ENCODE data around the gene RPRD2.

Gene RPRD2

DNA sequence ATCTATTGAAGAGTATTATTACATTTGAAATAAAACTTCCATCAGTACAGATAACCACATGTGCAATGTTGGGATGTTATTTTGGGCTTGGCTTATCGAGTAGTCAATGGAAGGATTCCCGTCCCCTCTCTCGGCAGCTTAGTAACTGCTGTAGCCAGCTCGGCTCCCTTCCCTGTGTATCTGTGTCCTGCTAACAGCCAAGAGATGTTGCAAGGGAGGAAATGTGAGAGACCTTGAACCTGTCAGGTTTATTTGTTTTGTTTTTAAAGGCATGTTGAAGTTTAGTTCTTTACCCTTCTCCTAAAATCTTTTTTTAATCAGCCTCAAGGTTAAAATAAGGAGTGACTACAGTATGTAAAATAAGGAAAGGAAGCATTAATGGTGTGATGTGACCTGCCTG lies 109.7 kb downstream of the RPRD2 start:
- no peak for DNase-seq

DNA sequence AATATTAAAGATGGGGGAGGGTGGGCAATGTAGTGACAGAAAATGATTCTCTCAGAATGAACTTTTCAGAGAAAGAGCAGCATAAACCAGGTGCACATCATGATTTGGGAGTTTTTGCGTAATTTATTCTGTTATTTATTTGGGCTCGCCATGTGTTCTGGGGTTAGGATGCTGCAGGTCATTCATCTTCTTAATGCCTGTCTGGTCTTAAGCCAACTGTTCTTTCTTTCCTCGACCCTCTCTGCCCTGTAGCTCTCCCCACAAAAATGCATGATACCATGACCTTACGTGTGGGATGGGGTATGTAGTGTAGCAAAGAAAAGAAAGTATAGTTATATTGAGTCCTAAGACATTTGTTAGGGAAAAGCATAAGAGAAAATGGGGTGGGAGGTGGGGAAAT lies 110.9 kb downstream of the RPRD2 start:
- DNase-seq, result no peak

DNA sequence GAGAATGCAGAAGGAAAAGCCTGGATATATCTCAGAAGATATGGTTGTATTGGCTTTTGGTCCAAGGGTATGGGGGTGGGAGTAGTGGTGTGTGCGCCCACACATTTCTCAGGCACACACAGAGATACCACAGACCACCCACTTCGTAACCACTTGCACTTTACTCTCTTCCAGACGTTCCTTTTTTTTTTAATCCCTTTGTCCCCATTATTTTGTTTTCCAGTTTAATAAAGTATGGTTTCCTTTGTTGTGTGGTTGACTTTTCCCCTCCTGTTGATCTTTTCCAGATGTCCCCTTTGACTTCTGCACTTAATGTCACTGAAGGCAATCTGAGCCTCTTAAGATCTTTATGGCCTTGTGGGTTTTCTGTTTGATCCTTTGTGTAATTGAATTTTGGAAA lies 112.8 kb downstream of the RPRD2 start:
- no peak for DNase-seq

DNA sequence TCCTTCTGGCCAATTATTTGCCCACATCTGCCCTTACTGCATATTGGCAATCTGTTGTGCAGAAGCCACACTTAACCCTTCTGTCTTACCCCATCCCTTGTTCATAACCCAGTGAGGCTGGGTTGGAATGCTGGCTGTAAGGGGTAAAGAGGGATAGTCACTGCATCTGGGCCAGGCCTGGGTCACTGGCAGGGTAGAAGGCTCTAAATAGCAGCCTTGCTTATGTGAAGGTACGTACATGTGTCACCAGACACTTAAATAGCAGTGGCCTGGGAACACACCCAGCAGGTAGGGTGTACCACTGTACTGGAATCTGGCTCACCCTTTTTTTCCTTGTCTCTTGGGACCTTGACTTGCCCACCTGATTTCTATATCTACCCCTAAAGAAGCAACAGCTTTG lies 113.4 kb downstream of the RPRD2 start:
- no peak for DNase-seq

DNA sequence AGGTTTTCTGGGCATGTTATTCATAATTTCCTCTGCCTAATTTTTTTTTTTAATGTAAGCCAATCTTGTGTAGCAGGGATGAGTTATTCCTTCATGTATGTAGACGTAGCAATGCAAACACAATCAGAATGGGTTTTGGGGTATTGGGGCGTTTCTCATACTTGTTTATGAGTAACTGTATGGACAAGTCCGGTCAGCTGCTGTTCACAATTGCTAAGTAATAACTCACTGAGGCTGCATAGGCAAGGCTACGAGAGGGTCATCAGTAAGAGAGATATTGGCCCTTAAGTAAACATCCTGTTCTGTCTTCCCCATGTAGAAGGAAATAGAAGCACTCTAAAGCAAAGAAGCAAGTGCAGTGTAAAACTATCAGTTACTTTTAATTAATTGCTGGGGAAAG lies 113.8 kb downstream of the RPRD2 start:
- no peak for DNase-seq

DNA sequence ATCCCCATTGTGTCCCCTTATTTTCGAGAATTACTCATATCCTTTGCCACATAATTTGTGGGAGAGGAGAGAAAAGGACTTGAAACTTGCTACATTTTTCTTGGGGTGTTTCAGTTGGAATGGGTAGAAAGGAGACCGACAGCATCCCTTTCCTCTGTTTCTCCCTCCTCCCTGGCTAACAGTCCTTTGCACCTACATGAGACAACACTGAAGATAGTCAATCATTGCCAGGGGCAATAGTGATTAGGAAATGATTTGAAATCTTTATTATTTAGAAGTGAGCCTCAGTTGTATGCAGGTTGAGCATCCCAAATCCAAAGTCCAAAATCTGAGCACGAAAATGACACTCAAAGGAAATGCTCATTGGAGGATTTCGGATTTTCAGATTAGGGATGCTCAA lies 115.4 kb downstream of the RPRD2 start:
- DNase-seq, result no peak

DNA sequence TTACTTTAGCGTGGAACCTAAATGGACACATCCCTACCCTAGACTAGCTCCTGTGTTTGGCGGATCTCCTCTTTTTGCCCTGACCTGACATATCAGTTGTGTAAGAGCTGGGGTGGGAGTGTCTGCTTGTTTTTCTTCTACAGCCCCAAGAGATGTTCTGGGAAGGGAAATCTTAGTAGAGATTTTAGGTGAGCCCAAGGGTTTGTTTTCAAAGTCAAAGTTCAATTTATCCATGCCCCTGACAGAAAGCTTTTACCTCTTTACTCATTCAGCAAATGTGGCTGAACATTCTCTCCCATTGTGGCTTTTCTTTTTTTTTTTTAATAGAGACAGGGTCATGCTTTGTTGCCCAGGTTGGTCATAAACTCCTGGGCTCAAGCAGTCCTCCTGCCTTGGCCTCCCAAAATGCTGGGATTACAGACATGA lies 116.0 kb downstream of the RPRD2 start:
- DNase-seq, result no peak

DNA sequence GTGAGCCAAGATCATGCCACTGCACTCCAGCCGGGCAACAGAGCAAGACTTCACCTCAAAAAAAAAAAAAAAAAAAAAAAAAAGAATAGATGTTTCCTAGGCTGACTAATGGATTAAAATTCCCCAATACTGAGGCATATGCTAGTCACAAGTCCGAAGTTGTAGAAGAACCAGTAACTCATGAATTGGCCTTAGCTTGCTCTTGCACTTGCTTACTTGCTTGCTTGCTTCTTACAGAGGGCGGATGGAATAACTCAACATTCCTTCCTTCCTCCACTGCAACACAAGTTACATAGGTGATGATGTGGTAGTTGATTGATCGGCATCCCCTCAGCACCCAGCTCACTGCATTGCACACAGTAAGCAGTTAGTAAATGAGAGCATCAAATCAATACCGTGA lies 120.5 kb downstream of the RPRD2 start:
- no peak for DNase-seq

DNA sequence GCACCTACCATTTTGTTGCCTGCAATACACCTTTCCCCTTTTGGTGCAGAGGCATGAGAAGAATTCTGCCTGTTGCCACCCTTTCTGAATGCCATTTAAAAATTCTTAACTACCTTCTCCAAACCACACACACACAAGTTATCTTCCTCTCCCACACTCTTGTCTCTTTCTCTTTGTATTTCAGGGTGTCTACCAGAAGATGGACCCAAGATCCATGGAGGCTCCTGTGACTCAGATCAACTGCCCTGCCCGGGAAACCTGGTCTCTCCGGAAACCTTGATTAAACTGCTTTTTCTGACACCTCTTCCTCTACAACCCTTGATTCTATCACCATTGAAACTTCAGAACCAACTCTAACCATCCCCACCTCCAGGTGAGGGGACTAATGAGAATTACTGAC lies 120.9 kb downstream of the RPRD2 start:
- no peak for DNase-seq

DNA sequence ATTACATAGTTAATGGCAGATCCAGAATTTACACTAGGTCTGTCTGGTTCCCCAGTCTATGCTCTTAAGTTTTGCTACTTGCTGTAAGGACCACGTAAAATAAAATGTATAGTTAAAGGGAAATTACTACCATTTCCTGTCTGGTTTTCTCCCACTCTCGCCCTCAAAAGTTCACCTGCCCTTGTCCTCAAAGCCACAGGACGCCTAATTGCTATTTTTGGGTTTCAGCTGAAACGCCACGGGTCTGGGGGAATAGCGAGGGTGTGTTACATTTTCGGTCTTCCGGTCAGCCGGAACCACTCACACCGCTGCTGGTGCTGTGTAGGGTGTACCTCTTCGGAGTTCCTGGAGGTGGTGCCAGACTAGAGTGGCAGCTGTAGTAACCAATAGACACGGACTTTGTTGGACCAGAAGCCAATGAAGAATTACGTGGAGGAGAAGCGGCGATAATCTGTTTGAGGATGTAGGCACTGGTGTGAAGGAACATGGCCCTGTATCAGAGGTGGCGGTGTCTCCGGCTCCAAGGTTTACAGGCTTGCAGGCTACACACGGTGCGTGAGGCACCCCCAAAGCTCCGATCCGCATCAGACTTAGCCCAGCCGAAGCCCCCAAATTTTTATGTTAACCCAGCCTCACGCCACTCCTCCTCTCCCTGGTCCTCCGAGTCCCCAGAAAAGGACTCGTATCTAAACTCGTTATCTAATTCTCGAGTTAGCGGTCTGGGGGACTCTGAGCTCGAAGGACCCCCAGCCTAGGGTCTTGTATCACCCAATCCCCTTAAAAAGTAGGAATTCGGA lies 123.2 kb downstream of the RPRD2 start, which contains the start of gene TARS2:
TARS2 (plus strand) TSS at position 454 of the 797 bp plus-strand sequence; CDS start at position 486, 32 bp downstream.
- peak; percentile 84 to 96 for DNase-seq

DNA sequence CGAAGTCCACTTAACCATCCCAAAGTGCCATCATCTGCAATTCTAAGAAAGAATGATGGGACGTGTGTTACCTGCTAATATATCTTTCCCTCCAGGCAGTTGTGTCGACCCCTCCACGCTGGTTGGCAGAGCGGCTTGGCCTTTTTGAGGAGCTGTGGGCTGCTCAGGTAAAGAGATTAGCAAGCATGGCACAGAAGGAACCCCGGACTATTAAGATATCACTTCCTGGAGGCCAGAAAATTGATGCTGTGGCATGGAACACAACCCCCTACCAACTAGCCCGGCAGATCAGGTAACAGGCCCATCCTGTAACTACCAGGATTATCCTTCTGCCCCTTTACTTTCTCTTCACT lies 123.8 kb downstream of the RPRD2 start:
- DNase-seq, result no peak

DNA sequence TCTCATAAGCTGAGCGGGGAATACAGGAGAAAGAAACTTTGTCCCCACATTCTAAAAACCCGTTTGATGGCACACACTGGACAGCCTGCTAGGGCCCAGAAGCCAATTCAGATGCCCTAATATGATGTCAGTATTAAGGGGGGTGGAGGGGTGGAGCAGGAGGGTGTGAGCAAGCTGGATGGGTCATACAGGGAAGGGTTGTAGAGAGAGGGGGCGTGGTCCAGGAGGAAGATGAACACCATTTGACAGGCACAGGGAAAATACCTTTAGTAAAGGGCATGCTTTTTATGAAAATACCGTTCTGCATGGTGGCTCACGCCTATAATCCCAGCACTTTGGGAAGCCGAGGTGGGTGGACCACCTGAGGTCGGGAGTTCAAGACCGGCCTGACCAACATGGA lies 129.2 kb downstream of the RPRD2 start:
- DNase-seq, result no peak

DNA sequence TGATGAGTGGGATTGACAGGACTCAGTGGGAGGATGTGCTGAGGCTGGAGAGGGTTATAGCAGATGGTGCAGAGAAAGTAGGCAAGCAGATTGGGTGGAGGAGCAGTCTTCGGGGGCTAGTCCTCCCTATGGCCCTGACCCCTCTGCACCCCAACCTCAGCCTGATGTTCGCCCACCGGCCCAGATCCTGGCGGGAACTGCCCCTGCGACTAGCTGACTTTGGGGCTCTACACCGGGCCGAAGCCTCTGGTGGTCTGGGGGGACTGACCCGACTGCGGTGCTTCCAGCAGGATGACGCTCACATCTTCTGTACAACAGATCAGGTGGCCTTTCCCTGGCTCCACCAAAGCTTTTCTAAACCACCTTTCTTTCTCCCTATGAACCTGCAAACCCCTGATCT lies 134.4 kb downstream of the RPRD2 start:
- DNase-seq, result no peak

DNA sequence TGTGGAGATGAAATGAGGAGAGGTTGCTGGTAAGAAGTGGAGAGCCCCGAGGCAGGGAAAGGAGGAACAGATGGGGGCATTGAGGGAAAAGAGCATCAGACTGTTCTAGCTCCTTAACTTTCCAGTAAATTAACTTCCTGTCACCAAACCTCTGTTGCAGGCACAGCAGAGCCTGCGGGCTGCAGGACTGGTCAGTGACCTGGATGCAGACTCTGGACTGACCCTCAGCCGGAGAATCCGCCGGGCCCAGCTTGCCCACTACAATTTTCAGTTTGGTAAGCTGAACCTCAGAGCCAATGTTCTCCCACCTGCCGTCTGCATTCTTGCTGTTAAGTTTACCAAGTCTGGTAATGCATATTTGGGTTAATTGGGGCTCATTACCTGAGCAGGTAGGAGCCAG lies 141.5 kb downstream of the RPRD2 start:
- DNase-seq, result no peak

DNA sequence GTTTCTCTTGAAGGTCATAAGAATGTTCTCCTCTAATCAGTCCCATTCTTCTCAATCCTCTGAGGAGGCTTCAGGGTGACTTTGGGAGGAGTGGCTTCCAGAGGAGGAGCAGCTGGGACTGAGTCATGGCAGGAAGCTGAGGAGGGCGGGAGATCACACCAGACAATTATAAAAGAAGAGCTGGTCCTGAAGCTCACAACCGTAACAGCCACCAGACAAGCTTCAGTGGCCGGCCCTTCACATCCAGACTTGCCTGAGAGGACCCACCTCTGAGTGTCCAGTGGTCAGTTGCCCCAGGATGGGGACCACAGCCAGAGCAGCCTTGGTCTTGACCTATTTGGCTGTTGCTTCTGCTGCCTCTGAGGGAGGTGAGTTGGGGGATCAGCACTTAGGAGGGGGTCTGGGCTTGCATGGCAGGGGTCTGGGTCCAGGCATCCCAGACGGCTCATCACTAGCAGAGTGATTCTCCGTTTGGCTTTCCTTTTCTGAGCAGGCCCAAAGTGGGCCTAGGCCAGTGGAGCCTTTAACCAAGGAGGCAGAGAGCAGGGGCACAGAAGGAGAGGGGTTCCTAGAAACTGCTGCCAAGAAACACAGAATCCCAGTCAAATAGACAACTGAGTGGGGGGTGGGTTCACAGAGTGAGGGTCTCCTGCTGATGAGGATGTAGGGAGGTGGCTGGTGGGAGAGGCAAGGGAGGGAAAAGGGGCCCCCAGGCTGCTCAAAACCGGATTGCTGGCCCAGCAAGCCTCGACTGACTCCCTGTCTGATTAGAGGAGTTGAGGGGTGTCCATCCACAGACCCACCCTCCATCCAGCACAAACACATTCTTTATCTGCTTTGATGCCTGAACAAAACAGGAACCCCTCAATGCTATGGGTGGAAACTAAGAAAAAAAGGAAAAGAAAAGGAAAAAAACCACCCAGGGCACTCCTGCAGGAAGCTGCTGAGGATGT lies 144.2 kb downstream of the RPRD2 start, which contains the start of gene ECM1:
ECM1 (plus strand) TSS at position 198 of the 953 bp plus-strand sequence; CDS start at position 299, 101 bp downstream.
- DNase-seq, result peak in 1 of 2 experiments; percentile 63

DNA sequence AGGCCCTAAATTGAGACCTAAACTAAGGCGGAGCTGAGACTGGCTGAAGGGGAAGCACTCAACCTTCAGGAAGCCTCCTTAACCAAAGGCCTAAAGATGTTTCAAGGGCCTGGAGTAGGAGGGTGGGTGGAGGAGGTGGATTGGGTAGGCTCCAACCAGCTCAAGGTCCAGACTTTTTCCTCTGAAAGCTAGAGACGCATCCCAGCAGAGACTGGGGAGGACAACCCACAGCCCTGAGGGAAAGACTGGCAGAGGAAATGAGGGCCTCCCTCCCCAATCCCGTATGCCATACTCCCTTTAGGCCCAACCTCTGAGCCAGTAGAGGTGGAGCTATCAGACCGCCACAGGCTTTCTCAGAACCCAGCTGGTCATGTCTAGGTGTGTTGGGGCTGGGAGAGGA lies 145.0 kb downstream of the RPRD2 start:
- DNase-seq, result no peak

DNA sequence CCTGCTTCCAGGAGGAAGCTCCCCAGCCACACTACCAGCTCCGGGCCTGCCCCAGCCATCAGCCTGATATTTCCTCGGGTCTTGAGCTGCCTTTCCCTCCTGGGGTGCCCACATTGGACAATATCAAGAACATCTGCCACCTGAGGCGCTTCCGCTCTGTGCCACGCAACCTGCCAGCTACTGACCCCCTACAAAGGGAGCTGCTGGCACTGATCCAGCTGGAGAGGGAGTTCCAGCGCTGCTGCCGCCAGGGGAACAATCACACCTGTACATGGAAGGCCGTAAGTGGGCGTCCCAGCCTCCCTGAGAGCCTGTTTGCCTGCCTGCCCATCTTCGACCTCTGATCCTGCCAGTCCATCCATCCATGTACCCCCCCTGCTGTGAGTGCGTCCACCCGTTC lies 147.6 kb downstream of the RPRD2 start:
- no peak for DNase-seq

DNA sequence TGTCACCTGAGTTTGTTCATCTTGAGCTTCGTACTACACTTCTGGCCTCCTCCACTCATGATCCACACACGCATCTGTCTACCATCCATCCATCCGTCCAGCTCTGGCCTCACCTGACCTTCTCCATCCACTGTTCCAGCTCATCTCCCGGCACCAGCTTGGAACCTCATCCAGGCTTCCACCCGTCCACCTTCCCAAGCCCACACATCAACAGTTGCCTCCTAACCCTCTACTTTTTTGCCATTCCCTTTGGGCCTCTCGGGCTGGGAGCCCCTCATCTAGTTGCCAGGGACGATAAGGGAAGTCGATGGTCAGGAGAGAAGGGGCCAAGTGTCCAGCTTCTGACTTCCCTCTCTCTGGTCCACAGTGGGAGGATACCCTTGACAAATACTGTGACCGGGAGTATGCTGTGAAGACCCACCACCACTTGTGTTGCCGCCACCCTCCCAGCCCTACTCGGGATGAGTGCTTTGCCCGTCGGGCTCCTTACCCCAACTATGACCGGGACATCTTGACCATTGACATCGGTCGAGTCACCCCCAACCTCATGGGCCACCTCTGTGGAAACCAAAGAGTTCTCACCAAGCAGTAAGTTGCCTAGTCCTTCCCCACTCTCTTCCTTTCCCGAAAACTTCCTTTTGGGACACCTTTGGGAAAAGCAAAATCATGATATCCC lies 148.2 kb downstream of the RPRD2 start:
- DNase-seq, result no peak

DNA sequence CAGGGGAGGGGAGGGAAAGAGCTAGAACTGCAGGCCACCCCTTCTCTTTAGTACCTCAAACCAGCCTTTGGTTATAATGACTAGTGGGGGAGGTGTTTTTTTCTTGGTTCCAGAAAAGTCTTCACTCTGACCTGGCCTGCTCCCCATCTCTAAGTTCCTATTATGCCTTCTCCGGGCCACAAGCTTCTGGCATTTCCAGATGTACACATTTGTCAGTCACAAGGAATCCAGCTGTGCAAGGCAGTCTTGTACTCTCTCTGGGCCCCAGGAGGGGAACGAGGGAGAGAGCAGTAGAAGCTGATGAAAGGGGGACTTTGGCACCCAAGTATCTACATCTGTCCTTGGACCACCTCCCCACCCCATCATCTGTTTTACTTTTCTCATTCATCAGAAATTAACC lies 148.9 kb downstream of the RPRD2 start:
- DNase-seq, result no peak

DNA sequence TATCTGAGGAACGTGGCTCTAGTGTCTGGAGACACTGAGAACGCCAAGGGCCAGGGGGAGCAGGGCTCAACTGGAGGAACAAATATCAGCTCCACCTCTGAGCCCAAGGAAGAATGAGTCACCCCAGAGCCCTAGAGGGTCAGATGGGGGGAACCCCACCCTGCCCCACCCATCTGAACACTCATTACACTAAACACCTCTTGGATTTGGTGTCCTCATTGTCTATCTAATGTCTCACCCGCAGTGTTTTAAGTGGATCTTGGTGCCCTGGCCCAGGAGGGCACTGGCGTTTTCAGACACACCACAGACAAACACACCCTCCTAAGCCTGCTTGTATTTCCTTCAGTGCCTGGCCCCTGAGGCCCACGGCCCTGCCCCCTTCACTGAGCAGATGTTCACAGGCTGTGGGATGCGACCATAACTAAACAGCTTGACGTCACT lies 149.4 kb downstream of the RPRD2 start:
- no peak for DNase-seq

DNA sequence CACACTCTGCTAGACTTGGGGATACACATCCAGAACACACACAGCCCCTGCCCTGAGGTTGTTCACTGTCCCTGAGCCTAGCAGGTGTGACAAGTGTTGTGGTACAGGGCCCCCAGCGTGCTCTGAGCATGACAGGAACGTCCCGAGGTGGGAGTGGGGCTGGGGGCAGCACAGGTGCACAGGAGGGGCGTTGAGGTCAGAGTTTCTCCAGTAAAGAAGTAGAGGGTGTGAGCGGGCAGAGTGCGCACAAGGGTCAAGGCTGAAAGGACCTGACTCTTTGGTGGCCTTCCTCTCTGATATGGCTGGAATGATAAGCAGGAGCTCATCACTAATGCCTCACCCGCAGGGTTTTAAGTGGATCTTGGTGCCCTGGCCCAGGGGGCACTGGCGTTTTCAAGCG lies 150.3 kb downstream of the RPRD2 start:
- no peak for DNase-seq

DNA sequence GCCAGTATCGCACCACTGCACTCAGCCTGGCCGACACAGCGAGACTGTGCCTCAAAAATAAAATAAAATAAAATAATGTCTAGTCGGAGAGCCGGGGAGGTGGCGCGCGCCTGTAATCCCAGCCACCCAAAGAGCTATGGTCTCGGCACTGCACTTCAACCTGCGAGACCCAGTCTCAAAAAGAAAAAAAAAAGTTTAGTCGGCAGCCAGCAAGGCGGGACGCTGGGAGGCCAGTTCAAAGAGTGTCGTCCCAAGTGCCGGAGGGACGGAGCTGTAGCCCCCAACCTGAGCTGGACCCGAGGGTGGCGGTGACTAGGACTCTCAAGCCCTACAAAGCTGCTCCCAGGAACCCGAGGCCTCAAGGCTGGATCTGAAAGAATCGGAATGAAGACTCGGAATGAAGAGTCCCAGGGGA lies 151.0 kb downstream of the RPRD2 start:
- no peak for DNase-seq
